ENCODE data around the gene ALPP.
"Not testable (repeated sequence)": the region's sequence is repeated elsewhere in the genome, so short reads cannot be mapped to it uniquely, and the experiment has no call there.

Gene ALPP

DNA sequence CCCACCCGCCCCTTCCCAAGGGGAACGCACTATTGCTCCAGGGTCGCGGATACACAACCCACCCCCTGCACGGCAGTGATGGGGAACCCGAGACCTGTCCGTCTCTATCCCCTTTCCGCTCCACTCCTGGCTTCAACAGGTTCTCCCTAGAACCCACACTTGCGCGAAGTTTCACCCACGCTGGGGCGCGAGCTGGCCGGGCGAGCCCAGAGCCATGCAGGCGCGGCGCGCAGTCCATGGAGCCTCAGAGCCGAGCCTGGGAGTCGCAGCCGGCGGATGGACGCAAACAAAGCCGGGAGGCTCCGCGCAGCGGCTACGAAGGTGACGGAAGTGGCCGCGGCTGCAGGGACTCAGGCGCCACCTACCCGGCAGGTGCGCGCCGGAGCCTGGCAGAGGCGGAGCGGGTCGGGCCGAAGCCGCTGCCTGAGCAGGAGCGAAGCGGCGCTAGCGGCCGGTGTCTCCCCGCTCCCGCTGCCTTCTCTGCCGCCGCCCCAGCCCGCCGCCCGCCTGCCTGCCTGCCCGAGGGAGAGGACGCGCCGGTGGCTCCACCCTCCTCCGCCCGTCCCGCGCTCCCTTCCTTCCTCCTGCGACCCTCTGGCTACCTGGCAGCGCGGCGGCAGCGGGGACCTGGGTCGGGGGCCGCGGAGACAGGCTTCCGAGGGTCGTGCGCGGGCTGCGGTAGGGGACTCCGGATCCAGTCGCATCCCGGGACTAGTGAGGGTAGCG is 42.1 kb downstream of the ALPP start:
- Histone ChIP-seq H3K9me3 (ENCODE audit: control insufficient read depth, insufficient read depth, low read depth, low read length) (no peaks in the 10 kb centered on the region), H3K27me3 (ENCODE audit: control insufficient read depth, insufficient read depth, low read length) (peaks cover 74% of the 10 kb centered on the region), H3K4me1 (ENCODE audit: control insufficient read depth, insufficient read depth, low read length) (peaks cover 45% of the 10 kb centered on the region), H3K4me3 (ENCODE audit: low read depth, low read length) (peak overlapping the region; percentile 82), H3K27ac (ENCODE audit: low read depth, low read length) (peak overlapping the region; percentile 77; the same call in 1 of the 2 replicates), H3K9ac (ENCODE audit: low read length) (peak overlapping the region; percentile 95), H3K36me3 (ENCODE audit: control insufficient read depth, insufficient read depth, low read length) (peaks cover 37% of the 10 kb centered on the region)

DNA sequence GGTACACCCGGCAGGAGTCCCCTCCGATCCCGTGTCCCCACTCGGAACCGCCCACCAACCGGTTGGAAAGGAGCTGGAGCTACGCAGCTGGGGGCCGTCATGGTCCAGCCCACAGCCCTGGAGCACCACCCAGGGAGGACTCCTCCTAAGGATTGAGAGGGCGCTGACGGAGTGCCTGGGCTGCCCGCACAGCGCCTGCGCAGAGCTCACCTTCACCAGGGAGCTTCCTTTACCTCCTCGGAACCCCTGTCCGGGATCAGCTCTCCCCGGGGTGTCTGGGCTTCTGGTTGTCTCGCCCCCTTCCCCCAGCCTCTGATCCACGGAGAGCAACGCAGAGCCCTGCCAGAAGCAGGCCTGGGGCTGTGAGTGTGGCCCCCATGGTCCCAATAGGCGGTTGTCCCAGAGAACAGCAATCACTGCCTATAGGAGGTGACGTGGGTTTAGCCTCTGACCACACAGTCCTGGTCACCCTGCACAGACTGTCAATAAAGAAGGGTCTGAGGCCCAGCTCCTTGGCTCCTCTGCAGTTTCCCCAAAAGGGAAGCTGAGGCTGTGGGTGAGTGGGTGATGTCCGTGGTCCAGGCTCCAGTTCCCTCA is 42.7 kb downstream of the ALPP start:
- peaks cover 50% of the 10 kb centered on the region for H3K4me1 ChIP-seq (ENCODE audit: control insufficient read depth, insufficient read depth, low read length)
- peaks cover 69% of the 10 kb centered on the region for H3K27me3 ChIP-seq (ENCODE audit: control insufficient read depth, insufficient read depth, low read length)
- peak overlapping the region; percentile 82 for H3K4me3 ChIP-seq (ENCODE audit: low read depth, low read length)
- peaks cover 31% of the 10 kb centered on the region for H3K36me3 ChIP-seq (ENCODE audit: control insufficient read depth, insufficient read depth, low read length)
- H3K27ac ChIP-seq (ENCODE audit: low read depth, low read length): peak overlapping the region; percentile 77; the same call in 1 of the 2 replicates
- peak overlapping the region; percentile 95 for H3K9ac ChIP-seq (ENCODE audit: low read length)
- no peaks in the 10 kb centered on the region for H3K9me3 ChIP-seq (ENCODE audit: control insufficient read depth, insufficient read depth, low read depth, low read length)

DNA sequence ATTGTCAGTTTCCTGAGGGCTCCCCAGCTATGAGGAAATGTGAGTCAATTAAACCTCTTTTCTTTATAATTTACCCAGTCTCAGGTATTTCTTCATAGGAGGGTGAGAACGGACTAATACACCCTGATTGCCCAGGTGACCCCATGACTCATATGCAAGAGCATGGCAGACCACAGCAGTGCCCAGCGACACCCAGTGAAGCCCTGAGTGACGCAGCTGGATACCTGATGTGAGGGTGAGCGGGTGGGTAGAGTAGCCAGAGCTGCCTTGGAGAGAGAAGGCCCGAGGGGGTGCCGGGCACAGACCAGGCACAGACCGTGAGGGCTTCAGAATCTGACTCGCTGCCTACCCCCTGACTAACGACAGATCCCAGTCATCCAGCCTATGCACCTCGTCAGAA is 43.5 kb downstream of the ALPP start:
- H3K9me3 ChIP-seq (ENCODE audit: control insufficient read depth, insufficient read depth, low read depth, low read length): no peaks in the 10 kb centered on the region
- H3K9ac ChIP-seq (ENCODE audit: low read length): peak overlapping the region; percentile 95
- peaks cover 23% of the 10 kb centered on the region for H3K36me3 ChIP-seq (ENCODE audit: control insufficient read depth, insufficient read depth, low read length)
- peak overlapping the region; percentile 2; the same call in 1 of the 2 replicates for H3K4me3 ChIP-seq (ENCODE audit: low read depth, low read length)
- H3K27me3 ChIP-seq (ENCODE audit: control insufficient read depth, insufficient read depth, low read length): peaks cover 62% of the 10 kb centered on the region
- peaks cover 51% of the 10 kb centered on the region for H3K4me1 ChIP-seq (ENCODE audit: control insufficient read depth, insufficient read depth, low read length)
- H3K27ac ChIP-seq (ENCODE audit: low read depth, low read length): peak overlapping the region; percentile 75

DNA sequence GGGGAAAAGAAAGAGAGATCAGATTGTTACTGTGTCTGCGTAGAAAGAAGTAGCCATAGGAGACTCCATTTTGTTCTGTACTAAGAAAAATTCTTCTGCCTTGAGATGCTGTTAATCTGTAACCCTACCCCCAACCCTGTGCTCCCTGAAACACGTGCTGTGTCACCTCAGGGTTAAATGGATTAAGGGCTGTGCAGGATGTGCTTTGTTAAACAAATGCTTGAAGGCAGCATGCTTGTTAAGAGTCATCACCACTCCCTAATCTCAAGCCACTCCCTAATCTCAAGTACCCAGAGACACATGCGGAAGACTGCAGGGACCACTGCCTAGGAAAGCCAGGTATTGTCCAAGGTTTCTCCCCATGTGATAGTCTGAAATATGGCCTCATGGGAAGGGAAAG is 44.4 kb downstream of the ALPP start:
- Histone ChIP-seq H3K4me3 (ENCODE audit: low read depth, low read length) (peak overlapping the region; percentile 23; the same call in 1 of the 2 replicates), H3K4me1 (ENCODE audit: control insufficient read depth, insufficient read depth, low read length) (peaks cover 51% of the 10 kb centered on the region), H3K27me3 (ENCODE audit: control insufficient read depth, insufficient read depth, low read length) (peaks cover 53% of the 10 kb centered on the region), H3K27ac (ENCODE audit: low read depth, low read length) (peak overlapping the region; percentile 95), H3K36me3 (ENCODE audit: control insufficient read depth, insufficient read depth, low read length) (peaks cover 15% of the 10 kb centered on the region), H3K9ac (ENCODE audit: low read length) (peak overlapping the region; percentile 95)
- not testable (repeated sequence) for H3K9me3 ChIP-seq (ENCODE audit: control insufficient read depth, insufficient read depth, low read depth, low read length)

DNA sequence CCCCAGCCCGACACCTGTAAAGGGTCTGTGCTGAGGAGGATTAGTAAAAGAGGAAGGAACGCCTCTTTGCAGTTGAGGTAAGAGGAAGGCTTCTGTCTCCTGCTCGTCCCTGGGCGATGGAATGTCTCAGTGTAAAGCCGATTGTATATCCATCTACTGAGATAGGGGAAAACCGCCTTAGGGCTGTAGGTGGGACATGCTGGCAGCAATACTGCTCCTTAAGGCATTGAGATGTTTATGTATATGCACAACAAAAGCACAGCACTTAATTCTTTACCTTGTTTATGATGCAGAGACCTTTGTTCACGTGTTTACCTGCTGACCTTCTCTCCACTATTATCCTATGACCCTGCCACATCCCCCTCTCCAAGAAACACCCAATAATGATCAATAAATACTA is 44.9 kb downstream of the ALPP start:
- peak overlapping the region; percentile 84 for H3K9ac ChIP-seq (ENCODE audit: low read length)
- not testable (repeated sequence) for H3K9me3 ChIP-seq (ENCODE audit: control insufficient read depth, insufficient read depth, low read depth, low read length)

DNA sequence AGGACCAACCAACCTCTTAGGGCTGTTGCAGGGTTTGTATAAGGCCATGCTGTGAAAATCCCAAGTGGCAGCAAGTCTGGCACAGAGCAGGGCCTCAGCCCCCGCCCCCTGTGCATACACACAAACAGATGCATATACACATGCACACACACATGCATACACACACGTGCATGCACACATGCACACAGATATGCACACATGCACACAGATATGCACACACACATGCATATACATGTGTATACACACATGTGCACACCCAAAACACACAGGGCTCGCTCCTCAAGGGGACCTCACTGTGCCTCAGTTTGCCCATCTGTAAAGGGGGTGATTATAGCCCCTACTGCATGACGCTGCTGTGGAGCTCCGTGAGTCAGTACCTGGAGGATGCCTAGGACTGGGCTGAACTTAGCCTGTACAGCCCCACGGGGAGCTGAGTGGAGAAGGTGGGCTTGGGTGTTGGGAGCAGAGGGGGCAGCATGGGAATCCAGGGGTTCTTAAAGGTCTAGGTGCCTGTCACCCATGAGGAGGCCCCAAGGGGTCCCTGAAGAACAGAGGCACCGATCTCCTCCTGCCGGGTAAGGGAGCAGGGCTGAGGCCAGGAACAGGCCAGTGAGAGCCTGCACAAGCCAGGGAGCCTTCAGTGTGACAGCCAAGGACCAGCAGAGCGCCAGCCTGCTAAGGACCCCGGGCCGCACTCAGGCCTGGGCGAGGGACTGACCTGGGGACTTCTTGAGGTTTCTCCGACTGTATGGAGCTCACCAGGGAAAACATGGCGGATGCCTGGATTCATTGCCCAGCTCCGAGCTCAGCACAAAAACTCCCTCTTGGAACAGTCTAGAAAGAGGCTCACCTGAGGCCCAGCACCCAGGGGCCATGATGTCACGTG is 53.4 kb downstream of the ALPP start:
- no peaks in the 10 kb centered on the region for H3K27me3 ChIP-seq (ENCODE audit: control insufficient read depth, insufficient read depth, low read length)
- H3K9me3 ChIP-seq (ENCODE audit: control insufficient read depth, insufficient read depth, low read depth, low read length): no peaks in the 10 kb centered on the region
- H3K27ac ChIP-seq (ENCODE audit: low read depth, low read length): no peak overlapping the region
- no peak overlapping the region for H3K4me3 ChIP-seq (ENCODE audit: low read depth, low read length)
- no peak overlapping the region for H3K9ac ChIP-seq (ENCODE audit: low read length)
- H3K36me3 ChIP-seq (ENCODE audit: control insufficient read depth, insufficient read depth, low read length): no peaks in the 10 kb centered on the region
- peaks cover 9% of the 10 kb centered on the region for H3K4me1 ChIP-seq (ENCODE audit: control insufficient read depth, insufficient read depth, low read length)

More for the DNA sequence above, 44.9 kb downstream of the ALPP start:
- peaks cover 47% of the 10 kb centered on the region for H3K4me1 ChIP-seq (ENCODE audit: control insufficient read depth, insufficient read depth, low read length)
- peaks cover 11% of the 10 kb centered on the region for H3K36me3 ChIP-seq (ENCODE audit: control insufficient read depth, insufficient read depth, low read length)
- peak overlapping the region; percentile 95 for H3K27ac ChIP-seq (ENCODE audit: low read depth, low read length)
- peaks cover 49% of the 10 kb centered on the region for H3K27me3 ChIP-seq (ENCODE audit: control insufficient read depth, insufficient read depth, low read length)
- H3K4me3 ChIP-seq (ENCODE audit: low read depth, low read length): peak overlapping the region; percentile 48; the same call in 1 of the 2 replicates

Data from HUES6 (cell line).